Measurements from ENCODE around the gene USH2A. TPM values are rescaled to one million over a fixed set of nuclear protein-coding genes. Genes with fewer than 3 reads are reported as not detected.

Gene USH2A
- polyA plus RNA-seq, 1 of the 3 experiments (the other 2 are of a cell fraction): under 0.01 TPM

DNA sequence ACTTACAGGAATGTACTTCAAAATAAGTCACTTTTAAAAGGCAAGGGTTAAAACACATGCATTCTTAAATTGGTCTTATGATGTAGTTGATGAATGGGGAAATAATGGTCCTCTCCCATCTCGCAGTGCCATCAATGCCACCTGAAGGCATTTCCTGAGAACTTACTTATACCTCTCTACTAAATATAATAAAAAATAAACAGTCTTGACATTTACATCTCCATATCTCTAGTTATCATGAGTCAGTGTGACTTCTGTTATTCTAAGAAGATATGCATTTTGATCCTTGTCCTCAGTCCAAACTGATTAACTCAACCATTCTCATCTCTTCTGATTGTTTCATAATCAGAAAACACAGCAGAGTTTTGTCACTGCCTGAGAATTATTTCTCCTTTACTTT lies 253.9 kb downstream of the USH2A start:
- POLR2A ChIA-PET: no interaction called here
- no peak overlapping the region for H3K27ac ChIP-seq (ENCODE audit: low read depth in 2 of 2, low read length in 1 of 2)
- H3K9ac ChIP-seq: no peak overlapping the region
- H3K79me2 ChIP-seq (ENCODE audit: insufficient read depth): no peaks in the 10 kb centered on the region
- H2AFZ ChIP-seq (ENCODE audit: low read depth): no peak overlapping the region
- peaks cover 0 to 3% of the 10 kb centered on the region in 2 experiments; a peak in 2 of 4 replicates for H3K4me1 ChIP-seq (ENCODE audit: control insufficient read depth in 1 of 2, insufficient read depth in 2 of 2, low read depth in 1 of 2, low read length in 1 of 2)
- H3K4me2 ChIP-seq: no peak overlapping the region
- H3K36me3 ChIP-seq (replicated peaks in 1 of 2; ENCODE audit: control insufficient read depth in 1 of 2, insufficient read depth in 2 of 2, low read length in 1 of 2): no peaks in the 10 kb centered on the region
- no peak for DNase-seq
- no peaks in the 10 kb centered on the region for H3K9me2 ChIP-seq
- CTCF ChIA-PET: no interaction called here
- 62% methylated on average over 1 of the region's 1 CpG for WGBS (ENCODE audit: low lambda C conversion rate)
- no peaks in the 10 kb centered on the region for H3K27me3 ChIP-seq (ENCODE audit: insufficient read depth)
- no peaks in the 10 kb centered on the region for H3K9me3 ChIP-seq
- no peaks in the 10 kb centered on the region for H4K20me1 ChIP-seq (ENCODE audit: insufficient read depth)
- TF ChIP-seq EP300 (IDR thresholded peaks at IDR 0.05; ENCODE audit: borderline replicate concordance in 1 of 2, low read depth in 1 of 2, low read length in 1 of 2): no peak
- no peak for TF ChIP-seq TAF1 (IDR thresholded peaks at IDR 0.05; ENCODE audit: borderline replicate concordance, low read depth, low read length)
- TF ChIP-seq NFIC (IDR thresholded peaks at IDR 0.05; ENCODE audit: borderline replicate concordance): no peak
- no peak for TF ChIP-seq MXI1 (IDR thresholded peaks at IDR 0.05; ENCODE audit: low read depth, low read length)
- no peak for TF ChIP-seq NRF1 (IDR thresholded peaks at IDR 0.05; ENCODE audit: low read depth, low read length)
- no peak for TF ChIP-seq POLR2AphosphoS5 (IDR thresholded peaks at IDR 0.05; ENCODE audit: low read depth, low read length)
- TF ChIP-seq, protein P1, sequence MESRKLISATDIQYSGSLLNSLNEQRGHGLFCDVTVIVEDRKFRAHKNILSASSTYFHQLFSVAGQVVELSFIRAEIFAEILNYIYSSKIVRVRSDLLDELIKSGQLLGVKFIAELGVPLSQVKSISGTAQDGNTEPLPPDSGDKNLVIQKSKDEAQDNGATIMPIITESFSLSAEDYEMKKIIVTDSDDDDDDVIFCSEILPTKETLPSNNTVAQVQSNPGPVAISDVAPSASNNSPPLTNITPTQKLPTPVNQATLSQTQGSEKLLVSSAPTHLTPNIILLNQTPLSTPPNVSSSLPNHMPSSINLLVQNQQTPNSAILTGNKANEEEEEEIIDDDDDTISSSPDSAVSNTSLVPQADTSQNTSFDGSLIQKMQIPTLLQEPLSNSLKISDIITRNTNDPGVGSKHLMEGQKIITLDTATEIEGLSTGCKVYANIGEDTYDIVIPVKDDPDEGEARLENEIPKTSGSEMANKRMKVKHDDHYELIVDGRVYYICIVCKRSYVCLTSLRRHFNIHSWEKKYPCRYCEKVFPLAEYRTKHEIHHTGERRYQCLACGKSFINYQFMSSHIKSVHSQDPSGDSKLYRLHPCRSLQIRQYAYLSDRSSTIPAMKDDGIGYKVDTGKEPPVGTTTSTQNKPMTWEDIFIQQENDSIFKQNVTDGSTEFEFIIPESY (IDR thresholded peaks at IDR 0.05; ENCODE audit: borderline replicate concordance, low read depth): no peak
- TF ChIP-seq ELF1 (IDR thresholded peaks at IDR 0.05): no peak
- TF ChIP-seq RCOR1 (IDR thresholded peaks at IDR 0.05; ENCODE audit: low read length): no peak
- no peak for TF ChIP-seq RXRA (IDR thresholded peaks at IDR 0.05; ENCODE audit: borderline replicate concordance, low read depth)
- TF ChIP-seq RAD21 (IDR thresholded peaks at IDR 0.05; ENCODE audit: low read length): no peak
- TF ChIP-seq USF2 (IDR thresholded peaks at IDR 0.05; ENCODE audit: borderline replicate concordance, low read depth, low read length): no peak
- no peak for TF ChIP-seq GABPA (IDR thresholded peaks at IDR 0.05; ENCODE audit: low read depth)
- TF ChIP-seq TEAD4 (IDR thresholded peaks at IDR 0.05; ENCODE audit: borderline replicate concordance, insufficient read depth): no peak
- H3K4me3 ChIP-seq (ENCODE audit: low read depth in 2 of 2, low read length in 1 of 2): no peak overlapping the region
- H3F3A ChIP-seq (replicated peaks; ENCODE audit: insufficient read depth): no peaks in the 10 kb centered on the region

- WGBS (ENCODE audit: low lambda C conversion rate): 45% methylated on average over 3 of the region's 3 CpGs
- no peaks in the 10 kb centered on the region for H3K79me2 ChIP-seq (ENCODE audit: insufficient read depth)
- H3K4me1 ChIP-seq (ENCODE audit: control insufficient read depth in 1 of 2, insufficient read depth in 2 of 2, low read depth in 1 of 2, low read length in 1 of 2): peaks cover 0 to 1% of the 10 kb centered on the region in 2 experiments; a peak in 2 of 4 replicates
- POLR2A ChIA-PET: no interaction called here
- H3K27ac ChIP-seq (ENCODE audit: low read depth in 2 of 2, low read length in 1 of 2): no peak overlapping the region
- no peaks in the 10 kb centered on the region for H3K36me3 ChIP-seq (replicated peaks in 1 of 2; ENCODE audit: control insufficient read depth in 1 of 2, insufficient read depth in 2 of 2, low read length in 1 of 2)
- H3K4me2 ChIP-seq: no peak overlapping the region
- no peaks in the 10 kb centered on the region for H3K27me3 ChIP-seq (ENCODE audit: insufficient read depth)
- H3K4me3 ChIP-seq (ENCODE audit: low read depth in 2 of 2, low read length in 1 of 2): no peak overlapping the region
- no peak for DNase-seq
- no peak overlapping the region for H2AFZ ChIP-seq (ENCODE audit: low read depth)
- no peaks in the 10 kb centered on the region for H3F3A ChIP-seq (replicated peaks; ENCODE audit: insufficient read depth)
- H3K9ac ChIP-seq: no peak overlapping the region
- no peaks in the 10 kb centered on the region for H3K9me2 ChIP-seq
- no peaks in the 10 kb centered on the region for H3K9me3 ChIP-seq
- TF ChIP-seq SMC3 (IDR thresholded peaks at IDR 0.05; ENCODE audit: low read depth, low read length): no peak
- TF ChIP-seq, protein P2, sequence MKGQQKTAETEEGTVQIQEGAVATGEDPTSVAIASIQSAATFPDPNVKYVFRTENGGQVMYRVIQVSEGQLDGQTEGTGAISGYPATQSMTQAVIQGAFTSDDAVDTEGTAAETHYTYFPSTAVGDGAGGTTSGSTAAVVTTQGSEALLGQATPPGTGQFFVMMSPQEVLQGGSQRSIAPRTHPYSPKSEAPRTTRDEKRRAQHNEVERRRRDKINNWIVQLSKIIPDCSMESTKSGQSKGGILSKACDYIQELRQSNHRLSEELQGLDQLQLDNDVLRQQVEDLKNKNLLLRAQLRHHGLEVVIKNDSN (IDR thresholded peaks at IDR 0.05; ENCODE audit: borderline replicate concordance, low read depth): no peak
- TF ChIP-seq TAF1 (IDR thresholded peaks at IDR 0.05; ENCODE audit: borderline replicate concordance, low read depth, low read length): no peak
- CTCF ChIA-PET: no interaction called here
- H4K20me1 ChIP-seq (ENCODE audit: insufficient read depth): no peaks in the 10 kb centered on the region
Observed at GRCh38 chr1:216168546-216168945, 254.7 kb downstream of the USH2A start.
